ENCODE data around the gene SYTL5.
"Not testable (repeated sequence)": the region's sequence is repeated elsewhere in the genome, so short reads cannot be mapped to it uniquely, and the experiment has no call there.

The SYTL5 gene

DNA sequence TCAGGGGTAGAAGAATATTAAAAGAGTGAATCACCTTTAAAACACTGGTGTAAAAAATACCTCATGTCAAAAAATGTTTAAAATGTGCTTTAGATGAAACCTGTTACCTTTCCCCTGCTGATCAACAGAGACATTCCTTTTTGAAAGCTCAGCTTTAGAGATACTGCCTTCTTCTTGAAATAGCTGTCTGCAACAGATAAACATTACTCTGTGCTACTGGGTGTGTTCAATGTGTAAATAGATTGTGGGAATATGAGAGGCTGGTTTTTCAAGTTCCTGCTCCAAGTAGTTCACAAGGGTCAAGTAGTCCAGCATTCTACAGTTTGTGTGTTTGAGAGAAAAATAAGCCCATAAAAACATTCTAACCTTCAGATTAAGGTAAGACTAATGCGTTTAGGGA, at the start of gene SYTL5:
Gene SYTL5, plus strand, starts transcription at position 263 of the 400 bp plus-strand sequence. CDS start 27,337 bp downstream, outside the sequence.
- no peak for DNase-seq

DNA sequence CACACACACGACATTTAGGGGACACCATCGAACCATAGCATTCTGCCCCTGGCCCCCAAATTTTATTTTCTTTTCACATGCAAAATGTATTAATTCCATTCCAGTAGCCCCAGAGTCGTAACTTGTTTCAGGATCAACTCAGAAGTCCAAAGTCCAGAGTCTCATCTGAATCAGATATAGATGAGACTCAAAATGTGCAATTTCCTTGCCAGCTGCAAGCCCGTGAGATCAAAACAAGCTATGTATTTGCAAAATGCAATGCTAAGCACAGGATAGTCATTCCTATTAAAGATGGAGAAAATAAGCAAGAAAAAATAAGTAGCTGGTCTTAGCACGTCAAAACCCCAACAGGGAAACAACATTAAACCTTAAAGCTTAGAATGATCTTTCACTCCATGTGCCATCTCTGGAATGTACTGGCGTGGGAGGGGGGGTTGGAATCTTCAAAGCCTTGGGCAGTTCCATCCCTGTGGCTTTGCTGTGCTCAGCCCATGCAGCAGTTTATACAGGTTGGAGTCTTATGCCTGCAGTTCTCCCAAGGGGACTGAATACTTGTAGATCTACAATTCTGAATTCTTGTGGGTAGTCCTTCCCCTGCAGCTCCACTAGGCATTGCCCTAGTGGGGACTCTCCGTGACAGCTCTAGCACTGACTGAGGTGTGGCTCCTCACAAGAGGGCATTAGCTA, 47.7 kb upstream of the SYTL5 start:
- DNase-seq: no peak

GRCh38 chrX:37959212-37960021, 46.9 kb upstream of the SYTL5 start:
- peak; percentile 13 for DNase-seq

GRCh38 chrX:37961118-37961517, 45.2 kb upstream of the SYTL5 start:
- DNase-seq: no peak

DNA sequence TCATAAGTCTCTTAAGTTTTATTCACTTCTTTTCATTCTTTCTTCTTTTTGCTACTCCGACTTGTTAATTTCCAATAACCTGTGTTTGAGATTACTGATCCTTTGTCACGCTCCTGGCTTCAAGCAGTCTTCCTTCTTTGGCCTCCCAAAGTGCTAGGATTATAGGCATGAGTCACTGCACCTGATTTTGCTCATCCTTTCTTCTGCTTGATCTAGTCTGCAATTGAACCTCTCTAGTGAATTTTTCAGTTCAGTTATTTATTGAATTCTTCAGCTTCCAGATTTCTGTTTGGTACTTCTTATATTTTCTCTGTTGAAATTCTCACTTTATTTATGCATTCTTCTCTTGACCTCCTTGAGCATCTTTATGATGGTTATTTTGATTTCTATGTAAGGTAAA, 38.6 kb upstream of the SYTL5 start:
- no peak for DNase-seq

- no peak for DNase-seq
Measured at GRCh38 chrX:37975421-37975820, 30.9 kb upstream of the SYTL5 start.

GRCh38 chrX:37976153-37976552, 30.2 kb upstream of the SYTL5 start:
- DNase-seq: no peak

GRCh38 chrX:37984880-37985279, 21.5 kb upstream of the SYTL5 start:
- DNase-seq: no peak

DNA sequence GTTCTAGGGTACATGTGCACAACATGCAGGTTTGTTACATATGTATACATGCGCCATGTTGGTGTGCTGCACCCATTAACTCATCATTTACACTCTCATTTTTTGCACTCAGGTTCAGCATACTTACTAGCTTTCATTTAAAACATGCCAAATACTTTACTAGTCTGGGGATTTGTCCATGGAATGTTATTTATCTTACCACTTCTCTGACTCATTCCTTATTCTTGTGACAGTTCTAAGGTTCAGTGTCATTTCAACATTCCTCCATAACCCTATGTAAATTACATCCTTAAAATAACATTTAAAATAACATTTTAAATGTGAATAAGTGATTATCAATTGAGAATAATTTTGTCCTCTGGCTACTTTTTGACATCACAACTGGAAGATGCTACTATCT, 19.5 kb upstream of the SYTL5 start:
- no peak for DNase-seq

- no peak for DNase-seq
Measured at GRCh38 chrX:37989304-37989703, 17.0 kb upstream of the SYTL5 start.

GRCh38 chrX:37991303-37991702, 15.1 kb upstream of the SYTL5 start:
- DNase-seq: not testable (repeated sequence)

DNA sequence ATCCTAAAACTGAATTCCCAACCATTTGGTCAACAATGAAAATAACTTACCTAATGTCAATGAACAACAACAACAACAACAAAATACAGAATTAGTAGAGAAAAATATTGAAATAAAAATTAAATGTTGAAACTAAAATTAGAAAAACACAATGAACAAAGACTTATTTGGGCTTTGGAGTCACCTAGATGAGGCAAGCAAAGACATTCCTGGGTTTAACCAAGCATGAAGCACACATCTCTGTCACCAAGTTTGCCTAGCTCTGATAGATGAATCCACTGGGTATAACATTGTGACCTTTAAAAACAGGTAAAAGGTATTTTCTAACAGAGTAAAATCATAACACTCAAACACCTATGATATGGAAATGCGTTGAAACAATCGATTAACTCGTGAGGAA, 13.2 kb upstream of the SYTL5 start:
- DNase-seq: no peak

GRCh38 chrX:37993837-37994619, 12.3 kb upstream of the SYTL5 start:
- DNase-seq: peak; percentile 43

GRCh38 chrX:37995428-37995827, 10.9 kb upstream of the SYTL5 start:
- DNase-seq: no peak

GRCh38 chrX:37997096-37997495, 9.3 kb upstream of the SYTL5 start:
- DNase-seq: no peak

DNA sequence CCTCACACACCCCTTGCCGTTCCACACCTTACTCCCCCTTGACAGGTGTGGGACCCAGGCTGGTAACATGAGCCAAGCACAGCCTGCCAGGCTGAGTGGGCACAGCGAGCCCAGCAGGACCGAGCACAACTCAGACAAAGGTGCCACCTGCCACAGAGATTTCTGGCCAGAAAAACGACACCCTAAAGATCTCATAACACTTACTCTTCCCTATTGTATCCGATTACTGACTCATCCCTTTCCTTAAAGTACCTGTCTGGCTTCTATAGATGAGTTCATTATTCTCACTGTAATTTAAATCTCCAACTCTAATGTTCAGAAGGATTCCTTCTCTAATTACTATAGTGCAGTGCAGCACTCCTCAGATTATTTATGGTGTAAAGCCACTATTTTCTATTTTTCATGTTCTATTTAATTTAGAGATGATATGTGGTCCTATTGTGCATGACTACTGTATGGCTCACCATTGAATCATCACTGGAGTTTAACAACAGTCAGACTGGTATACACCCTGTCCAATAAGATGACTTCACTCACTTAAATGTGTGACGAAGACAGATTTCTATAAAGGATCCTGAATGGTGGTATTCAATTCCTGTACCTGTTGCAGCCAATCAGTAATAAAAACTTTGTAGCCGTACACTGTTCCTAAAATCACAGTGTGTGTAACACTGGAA, 7.6 kb upstream of the SYTL5 start:
- peak; percentile 58 for DNase-seq

- no peak for DNase-seq
Measured at GRCh38 chrX:38000706-38001105, 5.6 kb upstream of the SYTL5 start.

DNA sequence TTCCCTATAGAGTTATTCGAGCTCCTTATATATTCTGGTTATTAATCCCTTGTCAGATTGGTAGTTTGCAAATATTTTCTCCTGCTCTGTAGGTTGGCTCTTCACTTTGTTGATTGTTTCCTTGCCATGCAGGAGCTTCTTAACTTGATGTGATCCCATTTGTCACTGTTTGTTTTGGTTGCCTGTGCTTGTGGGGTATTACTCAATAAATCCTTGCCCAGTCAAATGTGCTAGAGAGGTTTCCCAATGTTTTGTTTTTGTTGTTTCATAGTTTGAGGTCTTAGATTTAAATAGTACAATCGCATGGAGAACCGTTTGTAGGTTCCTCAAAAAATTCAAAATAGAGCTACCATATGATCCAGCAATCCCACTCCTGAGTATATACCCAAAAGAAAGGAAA, 2.3 kb upstream of the SYTL5 start:
- no peak for DNase-seq

- DNase-seq: no peak
Measured at GRCh38 chrX:38006778-38007177, 425 bp downstream of the SYTL5 start.

GRCh38 chrX:38008658-38009057, 2.3 kb downstream of the SYTL5 start:
- no peak for DNase-seq

DNA sequence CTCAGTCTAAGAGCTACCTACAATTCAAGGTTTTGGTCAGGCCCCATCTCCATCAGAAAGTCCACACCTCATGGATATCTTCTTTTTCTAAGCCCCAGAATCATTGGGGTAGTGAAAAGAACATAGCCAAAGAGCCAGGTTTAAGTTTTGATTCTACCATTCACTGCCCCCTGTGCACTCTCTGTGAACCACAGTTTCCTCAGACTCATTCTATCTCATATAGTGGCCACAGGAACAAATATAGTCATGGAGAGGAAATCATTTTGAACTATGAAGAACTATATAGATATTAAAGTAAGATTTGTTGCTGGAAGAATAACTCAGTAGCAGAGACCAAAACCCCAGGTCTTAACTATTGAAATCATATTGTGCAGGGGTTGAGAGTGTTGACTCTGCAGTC, 3.3 kb downstream of the SYTL5 start:
- no peak for DNase-seq

GRCh38 chrX:38018766-38019425, 12.5 kb downstream of the SYTL5 start:
- DNase-seq: no peak

DNA sequence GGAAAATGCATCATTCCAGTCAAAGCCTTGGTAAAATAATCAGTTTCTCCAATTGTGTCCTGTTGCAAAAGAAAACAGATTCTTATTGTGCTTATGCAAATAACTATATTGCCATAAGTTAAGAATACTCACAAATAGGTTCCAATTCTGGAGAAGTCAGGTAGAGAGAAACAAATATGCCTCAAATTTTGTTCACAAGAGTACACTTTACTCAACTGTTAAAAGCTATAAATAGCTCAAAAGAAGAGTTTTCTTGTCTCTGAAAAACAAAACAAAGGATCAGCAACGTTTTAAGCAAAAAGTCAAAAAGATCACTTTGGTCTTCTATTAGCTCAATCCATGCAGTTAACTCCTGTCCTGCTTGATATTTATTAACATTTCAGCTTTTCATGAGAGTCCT, 21.9 kb downstream of the SYTL5 start:
- no peak for DNase-seq
